Coronary artery (tissue), 2 donors: ENCODE results near the gene ASMTL.

Experiments used
- DNase-seq: peaks from one replicate; pipeline ENCODE4 v3.0.0-alpha.2; 2017; ENCODE audit warnings: low spot score
- H3K27ac ChIP-seq, 2 donors: fragments of 200-600 bp; sonication (generic); one replicate each; pipeline ENCODE4 v1.5.1; 2016 to 2019
- H3K4me3 ChIP-seq: fragments of 200-600 bp; sonication (generic); 2 replicates; pipeline ENCODE4 v1.5.1; 2016; ENCODE audit warnings: mild to moderate bottlenecking, moderate library complexity
- CTCF ChIP-seq: fragments of 200-600 bp; sonication (generic); IDR thresholded peaks from one replicate; pipeline ENCODE4 v1.5.1; 2019; ENCODE audit warnings: antibody characterized with exemption

Gene ASMTL

GRCh38 chrX:1464041-1464970 lies 11.6 kb upstream of the ASMTL start:
- H3K27ac ChIP-seq, result no peak overlapping the region
- DNase-seq, result peak; percentile 65
- TF ChIP-seq CTCF, result no peak
- no peak overlapping the region for H3K4me3 ChIP-seq

- no peak for DNase-seq
- no peak overlapping the region for H3K27ac ChIP-seq
These were observed 10.9 kb upstream of the ASMTL start for GRCh38 chrX:1463581-1463980.

GRCh38 chrX:1462596-1463251 lies 10.0 kb upstream of the ASMTL start:
- peak; percentile 62 for DNase-seq
- Histone ChIP-seq H3K27ac (no peak overlapping the region), H3K4me3 (no peak overlapping the region)
- TF ChIP-seq CTCF, result no peak

More at GRCh38 chrX:1463581-1463980, 10.9 kb upstream of the ASMTL start:
- TF ChIP-seq CTCF, result no peak
- H3K4me3 ChIP-seq, result no peak overlapping the region

GRCh38 chrX:1462110-1462509 lies 9.4 kb upstream of the ASMTL start:
- no peak overlapping the region for H3K27ac ChIP-seq
- no peak for TF ChIP-seq CTCF
- no peak for DNase-seq
- no peak overlapping the region for H3K4me3 ChIP-seq

GRCh38 chrX:1455948-1456280 lies 3.2 kb upstream of the ASMTL start:
- Histone ChIP-seq H3K4me3 (no peak overlapping the region), H3K27ac (no peak overlapping the region)
- DNase-seq, result peak; percentile 9
- no peak for TF ChIP-seq CTCF

GRCh38 chrX:1453951-1454785 lies 1.5 kb upstream of the ASMTL start:
- TF ChIP-seq CTCF, result peak; percentile 97
- Histone ChIP-seq H3K27ac (peak overlapping the region in 1 of 2 donors; percentile 97), H3K4me3 (peak overlapping the region; percentile 85)
- DNase-seq, result peak; percentile 87
